Putamen (tissue), 1 donor: ENCODE measurements around the gene TDRD10.
"Not testable (repeated sequence)": the region's sequence is repeated elsewhere in the genome, so short reads cannot be mapped to it uniquely, and the experiment has no call there.

Source experiments
- DNase-seq: peaks from one replicate; pipeline ENCODE4 v3.0.0-alpha.2; 2016; ENCODE audit warnings: low spot score

TDRD10 gene

DNA sequence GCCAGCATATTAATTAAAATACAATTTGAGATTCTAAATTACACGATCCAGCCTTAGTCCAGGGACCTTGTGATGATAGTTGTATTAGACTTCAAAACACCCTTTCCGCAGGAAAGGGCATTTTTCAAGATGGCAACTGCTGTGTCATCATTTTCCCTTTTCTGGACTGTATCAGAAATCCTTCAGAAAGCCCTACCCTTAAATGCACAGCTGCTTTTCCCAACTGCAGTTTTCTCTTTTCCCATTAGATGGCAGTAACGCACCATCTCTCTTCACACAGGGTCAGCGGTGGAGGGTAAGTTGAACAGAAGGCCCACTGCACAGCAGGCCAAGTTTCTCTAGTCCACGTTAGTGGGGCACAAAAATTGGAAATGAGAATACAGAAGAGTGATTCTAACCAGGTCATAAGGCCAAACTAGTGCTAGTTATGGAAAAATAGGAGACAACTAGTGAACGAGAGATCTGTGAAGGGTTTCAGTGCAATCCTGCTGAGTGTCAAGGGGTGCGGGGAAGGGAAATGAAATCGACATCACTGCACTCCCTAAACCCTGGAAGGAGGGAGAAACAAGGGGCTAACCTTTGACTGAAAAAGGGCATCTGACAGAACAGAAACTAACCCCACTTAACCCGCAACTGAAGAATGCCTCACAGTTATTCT lies 22.1 kb upstream of the TDRD10 start:
- DNase-seq: peak; percentile 89

GRCh38 chr1:154481053-154481452 lies 21.0 kb upstream of the TDRD10 start:
- no peak for DNase-seq

DNA sequence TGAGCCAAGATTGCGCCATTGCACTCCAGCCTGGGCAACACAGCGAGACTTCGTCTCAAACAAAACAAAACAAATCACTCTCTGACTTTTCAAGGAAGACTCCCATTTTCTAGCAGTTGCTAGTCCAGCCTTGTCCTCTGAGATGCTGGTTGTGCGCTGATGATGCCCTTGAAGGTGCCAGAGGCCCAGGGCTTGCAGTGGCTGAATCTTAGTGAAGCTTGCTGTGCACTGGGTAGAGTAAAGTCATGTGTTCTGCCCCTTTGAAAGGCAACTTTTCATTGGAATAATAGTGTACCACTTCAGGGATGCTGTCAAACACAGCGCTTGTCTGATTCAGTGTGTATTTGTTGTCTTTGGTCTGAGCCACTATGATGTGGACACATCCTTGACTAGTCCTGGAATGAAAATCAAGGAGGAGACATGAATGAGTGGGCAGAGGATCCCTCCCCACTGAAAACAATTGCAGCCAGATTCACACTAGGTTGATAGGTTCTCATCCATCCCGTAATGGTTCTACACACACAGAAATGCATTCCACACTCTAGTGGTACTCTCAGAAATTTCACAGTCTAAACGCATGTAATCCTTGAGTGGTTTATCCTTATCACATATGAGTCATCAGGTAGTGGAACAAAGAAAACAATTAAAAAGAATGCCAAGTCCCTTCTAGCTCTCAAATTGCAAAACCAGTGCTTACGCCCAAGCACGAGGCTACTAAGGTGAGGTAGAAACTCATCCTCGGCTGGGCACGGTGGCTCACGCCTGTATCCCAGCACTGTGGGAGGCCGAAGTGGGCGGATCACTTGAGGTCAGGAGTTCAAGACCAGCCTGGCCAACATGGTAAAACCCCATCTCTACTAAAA lies 17.8 kb upstream of the TDRD10 start:
- no peak for DNase-seq

GRCh38 chr1:154485106-154485505 lies 16.9 kb upstream of the TDRD10 start:
- no peak for DNase-seq

DNA sequence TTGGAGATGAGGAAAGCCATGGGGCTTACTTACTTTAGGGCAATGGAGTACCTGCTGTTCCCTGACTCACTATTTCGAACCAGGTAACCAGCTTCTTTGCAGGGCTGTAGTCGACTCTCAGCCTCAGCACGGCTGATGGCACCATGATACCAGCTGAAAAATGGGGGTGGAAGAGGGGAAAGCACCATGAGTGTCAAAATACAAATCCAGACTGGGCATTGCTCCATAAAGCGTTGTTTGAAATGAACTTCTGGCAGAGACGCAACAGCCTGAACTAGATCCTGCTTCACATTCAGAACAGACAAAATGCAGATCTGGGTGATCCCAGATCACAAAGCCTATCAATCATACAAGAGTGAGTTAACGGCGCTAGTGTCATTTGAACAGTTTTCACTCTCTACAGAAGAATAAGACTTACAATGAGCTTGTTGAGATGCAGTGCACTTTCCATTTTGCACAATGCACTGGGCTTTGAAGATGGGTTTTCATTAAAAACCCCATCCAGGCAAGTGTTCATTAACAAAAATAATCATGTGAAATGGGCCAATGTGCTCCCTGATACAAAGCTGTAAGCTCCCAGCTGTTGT lies 16.0 kb upstream of the TDRD10 start:
- DNase-seq: no peak

GRCh38 chr1:154486756-154487155 lies 15.3 kb upstream of the TDRD10 start:
- DNase-seq: not testable (repeated sequence)

GRCh38 chr1:154488922-154489321 lies 13.1 kb upstream of the TDRD10 start:
- DNase-seq: no peak

GRCh38 chr1:154489695-154490274 lies 12.2 kb upstream of the TDRD10 start:
- DNase-seq: no peak

DNA sequence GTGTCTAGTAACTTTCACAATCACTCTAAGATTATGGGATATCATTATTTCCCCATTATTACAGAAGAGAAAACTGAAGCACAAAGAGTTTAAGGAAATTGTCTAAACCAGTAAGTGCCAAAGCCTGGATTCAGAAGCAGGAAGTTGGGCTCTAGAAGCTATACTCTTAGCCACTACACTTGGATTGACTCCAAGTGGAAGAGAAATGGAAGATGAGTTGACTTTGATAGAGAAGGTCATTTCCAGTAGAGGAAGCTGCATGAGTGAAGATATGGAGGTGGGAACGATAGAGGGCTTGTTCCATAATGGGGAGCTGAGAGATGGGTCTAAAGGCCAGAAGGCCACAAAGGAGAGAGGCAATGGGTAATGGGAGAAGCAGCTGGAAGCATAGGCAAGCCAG lies 11.7 kb upstream of the TDRD10 start:
- no peak for DNase-seq

DNA sequence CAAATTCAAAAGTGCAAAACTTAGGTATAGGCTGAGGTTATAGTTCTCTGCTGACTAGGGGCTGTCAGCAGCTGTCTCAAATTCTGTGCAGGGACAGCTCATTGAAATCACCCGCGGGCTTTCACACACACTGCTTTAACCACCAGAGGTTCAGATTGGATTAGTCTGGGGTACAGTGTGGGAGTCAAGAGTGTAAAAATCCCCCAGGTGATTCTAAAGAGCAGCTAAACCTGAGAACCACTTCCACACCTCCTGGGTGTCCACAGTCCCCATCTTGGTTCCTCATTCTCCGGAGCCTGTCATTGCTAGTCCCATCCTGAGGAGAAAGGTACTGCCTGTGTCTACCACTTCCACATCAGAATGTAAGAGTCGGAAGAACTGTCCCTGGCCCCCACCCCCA lies 9.9 kb upstream of the TDRD10 start:
- DNase-seq: no peak

- no peak for DNase-seq
Measured at GRCh38 chr1:154493276-154493675, 8.7 kb upstream of the TDRD10 start.

- DNase-seq: no peak
Measured at GRCh38 chr1:154495496-154496273, 6.3 kb upstream of the TDRD10 start.

GRCh38 chr1:154496383-154496782 lies 5.6 kb upstream of the TDRD10 start:
- DNase-seq: no peak

- no peak for DNase-seq
Measured at GRCh38 chr1:154497026-154497806, 4.8 kb upstream of the TDRD10 start.

- DNase-seq: no peak
Measured at GRCh38 chr1:154499446-154499845, 2.6 kb upstream of the TDRD10 start.

DNA sequence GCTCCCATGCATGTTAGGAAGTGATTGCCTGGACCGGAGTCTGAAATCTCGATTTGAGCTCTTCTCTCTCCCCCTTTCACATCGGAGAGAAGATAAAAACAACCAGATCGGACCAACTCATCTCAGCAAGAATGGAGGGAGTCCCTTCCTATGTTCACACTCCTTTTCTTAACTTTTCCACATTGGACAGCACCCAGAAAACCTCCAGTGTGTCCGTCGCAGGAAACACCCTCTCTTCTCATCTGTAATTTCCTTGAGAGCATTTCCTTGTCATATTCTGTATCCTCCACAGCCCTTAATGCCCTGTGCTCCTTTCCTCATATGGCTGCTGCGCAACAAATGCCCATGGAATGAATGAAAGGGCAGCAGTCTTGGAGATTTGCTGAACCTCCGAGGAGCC lies 1.5 kb upstream of the TDRD10 start:
- no peak for DNase-seq

DNA sequence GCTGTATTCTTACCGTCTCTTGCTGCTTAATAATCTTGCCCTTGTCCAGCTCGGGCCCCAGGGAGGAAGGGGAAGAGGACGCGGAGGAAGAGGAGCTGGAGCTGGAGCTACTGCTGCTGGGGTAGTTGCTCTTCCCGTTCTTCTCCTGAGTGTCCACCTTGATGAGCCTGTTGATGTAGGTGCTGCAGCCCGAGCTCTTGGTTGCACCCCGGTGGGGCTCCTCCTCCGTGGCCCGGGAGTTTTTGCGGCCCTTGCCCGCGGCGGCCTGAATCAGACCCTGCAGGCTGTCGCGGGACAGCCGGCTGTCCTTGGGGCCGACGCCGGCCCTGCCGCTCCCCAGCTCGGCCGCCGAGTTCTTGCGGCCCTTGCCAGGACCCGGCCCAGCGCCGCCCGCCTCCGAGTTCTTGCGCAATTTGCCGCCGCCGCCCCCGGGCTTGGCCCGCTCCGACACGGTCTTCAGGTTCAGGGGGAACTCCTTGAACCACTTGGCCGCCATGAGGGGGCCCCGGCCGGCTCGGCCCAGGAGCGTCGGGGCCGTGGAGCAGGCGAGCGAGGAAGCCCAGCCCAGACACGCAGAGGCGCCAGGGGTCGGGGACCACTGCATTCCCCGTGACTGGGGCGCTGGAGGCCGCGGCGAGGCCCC lies 475 bp upstream of the TDRD10 start:
- no peak for DNase-seq

DNA sequence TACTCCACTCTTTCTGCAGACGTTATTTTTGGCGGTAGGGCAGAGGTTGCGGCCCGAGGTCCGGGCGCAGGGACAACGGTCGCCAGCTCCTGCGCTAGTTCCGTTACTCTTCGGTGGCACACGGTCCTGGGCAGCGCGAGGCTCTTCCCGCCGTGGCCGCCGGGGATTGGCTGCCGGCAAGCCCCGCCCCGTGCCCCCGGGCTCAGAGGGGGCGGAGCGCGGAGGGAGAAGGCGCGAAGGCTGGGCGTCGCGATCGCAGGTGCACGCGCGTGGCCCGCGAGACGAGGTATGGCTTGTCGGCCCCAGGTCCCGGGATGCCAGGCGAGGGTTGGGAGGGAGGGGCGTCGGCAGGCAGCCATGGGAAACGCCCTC lies 711 bp downstream of the TDRD10 start:
- no peak for DNase-seq

DNA sequence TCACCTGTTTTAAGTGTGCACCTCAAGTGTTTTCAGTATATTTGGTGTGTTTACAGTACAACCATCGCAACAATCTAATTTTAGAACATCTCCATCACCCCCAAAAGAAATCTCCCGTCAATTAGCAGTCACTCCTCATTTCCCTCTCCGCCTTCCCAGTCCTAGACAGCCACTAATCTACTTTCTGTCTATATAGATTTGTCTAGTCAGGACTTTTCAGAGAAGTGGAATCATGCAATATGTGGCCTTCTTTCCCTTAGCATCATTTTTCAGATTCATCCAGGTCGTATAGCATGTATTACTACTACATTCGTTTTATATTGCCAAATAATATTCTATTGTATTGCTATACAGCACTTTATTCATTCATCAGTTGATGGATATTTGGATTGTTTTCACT lies 1.9 kb downstream of the TDRD10 start:
- no peak for DNase-seq

DNA sequence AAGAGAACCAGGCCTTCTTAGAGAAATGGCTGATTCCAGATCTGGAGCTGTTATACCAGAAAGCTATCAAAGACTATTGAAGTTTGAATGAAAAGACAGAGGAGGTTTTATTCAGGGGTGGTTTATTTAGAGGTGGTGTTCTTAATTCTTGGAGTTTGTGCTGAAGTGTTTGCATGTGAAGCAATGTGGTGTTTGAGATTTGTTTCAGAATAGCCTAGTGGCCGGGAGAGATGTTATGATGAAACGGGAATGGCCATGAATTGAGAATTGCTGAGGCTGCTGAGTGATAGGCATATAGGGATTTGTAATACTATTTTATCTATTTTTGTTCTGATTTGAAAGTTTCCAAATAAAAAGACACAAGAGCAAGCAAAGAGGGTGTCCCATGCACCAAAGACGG lies 10.7 kb downstream of the TDRD10 start:
- DNase-seq: no peak

DNA sequence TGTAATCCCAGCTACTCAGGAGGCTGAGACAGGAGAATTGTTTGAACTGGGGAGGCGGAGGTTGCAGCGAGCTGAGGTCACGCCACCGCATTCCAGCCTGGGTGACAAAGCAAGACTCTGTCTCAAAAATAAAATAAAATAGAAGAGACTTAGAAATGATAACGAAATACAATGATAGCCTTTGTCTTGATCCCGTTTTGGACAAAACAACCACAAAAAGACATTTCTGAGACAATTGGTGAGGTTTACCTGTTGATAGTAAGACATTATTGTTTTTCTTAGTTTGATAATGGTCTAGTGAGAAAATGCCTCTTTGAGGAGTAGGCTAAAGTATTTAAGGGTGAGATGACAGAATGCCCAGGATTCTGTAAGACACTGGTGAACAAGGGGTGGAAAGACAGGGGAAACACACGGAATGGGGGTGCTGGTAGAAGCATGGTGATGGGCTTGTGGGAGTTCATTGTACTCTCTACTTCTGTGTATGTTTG lies 12.1 kb downstream of the TDRD10 start:
- DNase-seq: no peak
